HepG2 (cell line): ENCODE measurements around the gene RNF123. TPM values are rescaled to one million over a fixed set of nuclear protein-coding genes. Genes with fewer than 3 reads are reported as not detected.

Experiments used
- ARID4A ChIP-seq: sonication (generic); formaldehyde crosslinking; IDR thresholded peaks from 2 replicates; pipeline ENCODE4 v1.5.0; 2020; ENCODE audit warnings: mild to moderate bottlenecking, missing genetic modification reagents, borderline replicate concordance
- GLI4 ChIP-seq: sonication (generic); formaldehyde crosslinking; IDR thresholded peaks from 2 replicates; pipeline ENCODE4 v1.5.1; 2020; ENCODE audit warnings: missing genetic modification reagents, mild to moderate bottlenecking, moderate library complexity, borderline replicate concordance
- MIER2 ChIP-seq: IDR thresholded peaks from 2 replicates; pipeline ENCODE4 v1.6.1; 2016; ENCODE audit warnings: missing biosample characterization, missing genetic modification reagents
- MLXIP ChIP-seq: sonication (generic); formaldehyde crosslinking; IDR thresholded peaks from 2 replicates; pipeline ENCODE4 v1.9.0; 2021; ENCODE audit warnings: missing genetic modification reagents, borderline replicate concordance
- NCOR1 ChIP-seq: fragments of 200-600 bp; sonication (generic); IDR thresholded peaks from 2 replicates; pipeline ENCODE4 v1.7.0; 2017; ENCODE audit warnings: antibody characterized with exemption, low read length, borderline replicate concordance
- PHF21A ChIP-seq: sonication (generic); formaldehyde crosslinking; IDR thresholded peaks from 2 replicates; pipeline ENCODE4 v1.5.0; 2020; ENCODE audit warnings: mild to moderate bottlenecking, missing genetic modification reagents
- PITX1 ChIP-seq: sonication (generic); formaldehyde crosslinking; IDR thresholded peaks from 2 replicates; pipeline ENCODE4 v1.5.1; 2020; ENCODE audit warnings: mild to moderate bottlenecking, missing genetic modification reagents
- PRPF4 ChIP-seq: fragments of 200-400 bp; formaldehyde crosslinking; IDR thresholded peaks from 2 replicates; pipeline ENCODE4 v1.6.1; 2016; ENCODE audit warnings: low read length, low read depth; ENCODE audit not compliant: poor library complexity, severe bottlenecking
- SIN3A ChIP-seq: IDR thresholded peaks from 2 replicates; pipeline ENCODE4 v1.6.1; 2011; ENCODE audit warnings: low read depth, mild to moderate bottlenecking, control low read depth, low read length, borderline replicate concordance
- SRSF1 ChIP-seq: fragments of 200-400 bp; formaldehyde crosslinking; optimal IDR thresholded peaks from 2 replicates; pipeline ENCODE3; 2017; ENCODE audit warnings: mild to moderate bottlenecking, low read depth, low read length, moderate library complexity
- SYNCRIP ChIP-seq: fragments of 200-400 bp; formaldehyde crosslinking; IDR thresholded peaks from 2 replicates; pipeline ENCODE4 v1.6.1; 2018; ENCODE audit warnings: mild to moderate bottlenecking, low read depth, low read length; ENCODE audit not compliant: insufficient read depth
- XBP1 ChIP-seq: sonication (generic); formaldehyde crosslinking; IDR thresholded peaks from 2 replicates; pipeline ENCODE4 v1.5.0; 2020; ENCODE audit warnings: missing genetic modification reagents
- ZBTB39 ChIP-seq: sonication (generic); formaldehyde crosslinking; IDR thresholded peaks from 2 replicates; pipeline ENCODE4 v1.5.0; 2020; ENCODE audit warnings: missing genetic modification reagents
- ZNF274 ChIP-seq: sonication (generic); formaldehyde crosslinking; IDR thresholded peaks from 2 replicates; pipeline ENCODE4 v1.5.1; 2020; ENCODE audit warnings: mild to moderate bottlenecking, missing genetic modification reagents
- ZNF34 ChIP-seq: sonication (generic); formaldehyde crosslinking; IDR thresholded peaks from 2 replicates; pipeline ENCODE4 v1.4.0; 2020; ENCODE audit warnings: mild to moderate bottlenecking, missing genetic modification reagents, borderline replicate concordance
- ZNF503 ChIP-seq: sonication (generic); formaldehyde crosslinking; IDR thresholded peaks from 2 replicates; pipeline ENCODE4 v1.4.0; 2020; ENCODE audit warnings: missing genetic modification reagents
- ZSCAN12 ChIP-seq: sonication (generic); formaldehyde crosslinking; IDR thresholded peaks from 2 replicates; pipeline ENCODE4 v1.9.0; 2021; ENCODE audit warnings: mild to moderate bottlenecking, missing genetic modification reagents
- polyA plus RNA-seq, 8 experiments: library from polyadenylated mRNA; depleted of rRNA in 3 of 8; stranded (reverse) in 7 of 8; unstranded in 1 of 8; fragments of >200 nt; fragmentation: Illumina TruSeq in 4 of 8; extraction: Trizol in 4 of 8; gene quantifications; 2 replicates each; pipeline versions ENCODE4 v1.2.1 to v1.2.3, GENCODE V29; 2011 to 2016; ENCODE audit warnings: low read depth in 4 of 8, missing spikeins in 1 of 8, mixed read lengths in 1 of 8; ENCODE audit not compliant: insufficient read depth in 1 of 8
- total RNA-seq, 5 experiments: library from RNA; depleted of rRNA; stranded (reverse); fragments of >200 nt; fragmentation: Illumina TruSeq; extraction: Trizol; gene quantifications; 2 replicates each; pipeline ENCODE4 v1.2.3, GENCODE V29; 2016; ENCODE audit warnings: low read depth in 1 of 5

The RNF123 gene
- total and polyA plus RNA-seq, 2 of the 13 experiments (the other 11 are each of a cell fraction or from before 2014, with no cell fraction given) = 29.9 to 82.2 TPM

GRCh38 chr3:49666592-49666991 lies 22.8 kb upstream of the RNF123 start (continued):
- TF ChIP-seq ZNF503 (CRISPR knock-in tag) (no peak), PHF21A (CRISPR knock-in tag) (peak; percentile 58; the same call in 1 of the 2 replicates), PITX1 (CRISPR knock-in tag) (no peak), GLI4 (CRISPR knock-in tag) (no peak), NCOR1 (peak; percentile 81), SRSF1 (no peak), SYNCRIP (no peak), SIN3A (0 out of 2 replicates have a peak, but pooled peaks have one; percentile 65), XBP1 (CRISPR knock-in tag) (no peak), MLXIP (CRISPR knock-in tag) (no peak), ZSCAN12 (no peak), MIER2 (CRISPR knock-in tag) (no peak), PRPF4 (no peak), ARID4A (no peak), ZNF34 (CRISPR knock-in tag) (no peak), ZNF274 (CRISPR knock-in tag) (no peak), ZBTB39 (CRISPR knock-in tag) (no peak)
